Neutrophil (primary cell): ENCODE data around the gene CPEB1.
"Not testable (repeated sequence)": the region's sequence is repeated elsewhere in the genome, so short reads cannot be mapped to it uniquely, and the experiment has no call there.

Source experiments
- H3K27ac ChIP-seq: fragments of 200-600 bp; sonication (generic); 2 replicates; pipeline ENCODE4 v1.5.1; 2016; ENCODE audit warnings: mild to moderate bottlenecking, moderate library complexity
- H3K27me3 ChIP-seq: fragments of 200-600 bp; sonication (generic); 2 replicates; pipeline ENCODE4 v1.6.0; 2016; ENCODE audit warnings: mild to moderate bottlenecking
- H3K36me3 ChIP-seq: fragments of 200-600 bp; sonication (generic); 2 replicates; pipeline ENCODE4 v1.5.1; 2017
- H3K4me1 ChIP-seq, 2 experiments: fragments of 200-600 bp in 1 of 2; sonication (generic) in 1 of 2; 1 replicate in 1 of 2; 2 replicates in 1 of 2; pipeline versions ENCODE4 v1.5.1 to v1.6.1; 2013 to 2016; ENCODE audit warnings: low read depth in 1 of 2, low read length in 1 of 2, mild to moderate bottlenecking in 1 of 2, moderate library complexity in 1 of 2; ENCODE audit not compliant: control insufficient read depth in 1 of 2, insufficient read depth in 1 of 2
- H3K4me3 ChIP-seq, 2 experiments: fragments of 200-600 bp in 1 of 2; sonication (generic) in 1 of 2; 1 replicate in 1 of 2; 2 replicates in 1 of 2; pipeline ENCODE4 v1.5.1; 2013 to 2016; ENCODE audit warnings: low read depth in 1 of 2, low read length in 1 of 2, mild to moderate bottlenecking in 1 of 2, moderate library complexity in 1 of 2
- H3K9me3 ChIP-seq: fragments of 200-600 bp; sonication (generic); 2 replicates; pipeline ENCODE4 v1.5.1; 2016
- CTCF ChIP-seq: fragments of 200-600 bp; sonication (generic); IDR thresholded peaks from 2 replicates; pipeline ENCODE4 v1.5.1; 2016; ENCODE audit warnings: antibody characterized with exemption

The CPEB1 gene

GRCh38 chr15:82648257-82649103 is 1.3 kb upstream of the CPEB1 start:
- Histone ChIP-seq H3K27ac (no peak overlapping the region), H3K27me3 (peaks cover 96% of the 10 kb centered on the region), H3K4me3 (no peak overlapping the region), H3K9me3 (no peaks in the 10 kb centered on the region), H3K4me1 (peaks cover 0 to 8% of the 10 kb centered on the region in 2 experiments), H3K36me3 (no peaks in the 10 kb centered on the region)
- TF ChIP-seq CTCF, result no peak

DNA sequence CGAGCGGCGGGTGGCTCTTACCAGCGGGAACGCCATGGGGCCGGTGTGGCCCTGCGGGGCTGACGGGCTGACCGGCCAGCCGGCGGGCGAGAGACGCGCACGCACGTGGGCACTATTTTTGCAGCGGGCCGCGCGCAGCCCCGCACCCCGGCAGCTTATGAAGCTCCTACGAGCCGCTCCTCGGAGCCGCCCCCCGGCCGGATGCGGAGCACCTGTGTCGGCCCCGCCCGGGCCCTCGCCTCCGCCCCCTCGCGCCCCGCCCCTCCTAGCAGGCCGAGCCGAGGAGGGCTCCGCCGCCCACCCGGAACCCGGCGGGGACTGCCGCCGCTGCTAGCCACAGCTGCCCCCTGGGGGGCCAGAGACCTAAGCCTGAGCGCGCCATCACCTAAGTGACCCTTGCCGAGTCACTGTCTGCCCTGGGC is 683 bp upstream of the CPEB1 start:
- Histone ChIP-seq H3K9me3 (no peaks in the 10 kb centered on the region), H3K4me1 (peaks cover 0 to 8% of the 10 kb centered on the region in 2 experiments), H3K4me3 (no peak overlapping the region), H3K36me3 (no peaks in the 10 kb centered on the region), H3K27me3 (peaks cover 99% of the 10 kb centered on the region), H3K27ac (no peak overlapping the region)
- TF ChIP-seq CTCF, result no peak

- no peak overlapping the region for H3K4me3 ChIP-seq
- no peak for TF ChIP-seq CTCF
These were observed 716 bp downstream of the CPEB1 start for GRCh38 chr15:82646250-82647044.

DNA sequence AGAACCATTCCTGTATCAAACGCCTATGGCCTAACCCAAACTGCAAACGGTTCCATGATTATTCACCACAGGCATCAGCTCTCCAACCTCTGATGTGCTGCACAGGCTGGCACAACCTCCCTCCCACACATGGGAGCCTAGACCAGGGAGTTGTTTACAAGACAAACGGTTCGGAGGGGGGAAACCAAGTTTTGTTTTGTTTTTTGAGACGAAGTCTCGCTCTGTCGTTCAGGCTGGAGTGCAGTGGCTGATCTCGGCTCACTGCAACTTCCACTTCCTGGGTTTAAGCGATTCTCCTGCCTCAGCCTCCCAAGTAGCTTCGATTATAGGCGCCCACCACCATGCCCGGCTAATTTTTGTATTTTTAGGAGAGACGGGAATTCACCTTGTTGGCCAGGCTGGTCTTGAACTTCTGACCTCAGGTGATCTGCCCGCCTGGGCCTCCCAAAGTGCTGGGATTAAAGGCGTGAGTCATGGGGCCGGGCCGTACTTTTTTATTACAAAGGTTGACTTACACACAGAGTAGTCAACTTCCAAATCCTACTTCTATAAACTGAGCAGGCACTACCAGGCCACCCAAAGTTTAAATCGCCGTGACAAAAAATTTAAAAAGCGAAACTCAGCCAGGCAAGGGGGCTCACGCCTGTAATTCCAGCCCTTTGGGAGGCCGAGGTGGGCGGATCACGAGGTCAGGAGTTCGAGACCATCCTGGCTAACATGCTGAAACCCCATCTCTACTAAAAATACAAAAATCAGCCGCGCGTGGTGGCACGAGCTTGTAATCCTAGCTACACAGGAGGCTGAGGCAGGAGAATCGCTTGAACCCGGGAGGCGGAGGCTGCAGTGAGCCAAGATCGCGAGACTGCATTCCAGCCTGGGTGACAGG is 2.0 kb downstream of the CPEB1 start:
- not testable (repeated sequence) for H3K36me3 ChIP-seq, H3K4me1 ChIP-seq, H3K27ac ChIP-seq, H3K4me3 ChIP-seq, H3K9me3 ChIP-seq
- H3K27me3 ChIP-seq, result peaks cover 100% of the 10 kb centered on the region

More at GRCh38 chr15:82646250-82647044, 716 bp downstream of the CPEB1 start:
- H3K9me3 ChIP-seq, result no peaks in the 10 kb centered on the region
- H3K4me1 ChIP-seq, result peaks cover 0 to 8% of the 10 kb centered on the region in 2 experiments
- H3K36me3 ChIP-seq, result no peaks in the 10 kb centered on the region
- H3K27ac ChIP-seq, result no peak overlapping the region
- peaks cover 99% of the 10 kb centered on the region for H3K27me3 ChIP-seq

- Histone ChIP-seq H3K4me3 (no peak overlapping the region), H3K36me3 (no peaks in the 10 kb centered on the region), H3K9me3 (no peaks in the 10 kb centered on the region), H3K27me3 (peaks cover 100% of the 10 kb centered on the region), H3K27ac (no peak overlapping the region), H3K4me1 (peaks cover 0 to 8% of the 10 kb centered on the region in 2 experiments)
- no peak for TF ChIP-seq CTCF
These were observed 3.2 kb downstream of the CPEB1 start for GRCh38 chr15:82643992-82644391.
